Memory B cell (primary cell): ENCODE measurements around the gene SYMPK.
"Not testable (repeated sequence)": the region's sequence is repeated elsewhere in the genome, so short reads cannot be mapped to it uniquely, and the experiment has no call there.

Source experiments
- ATAC-seq: fragments of 150-1000 bp; cut with Tn5 transposase; 2 replicates; pipeline ENCODE4 v1.10.0; 2021; ENCODE audit warnings: low read depth, mild to moderate bottlenecking, moderate library complexity
- DNase-seq, 2 donors: peaks; one replicate each; pipeline ENCODE4 v3.0.0; 2022; ENCODE audit warnings: low spot score in 2 of 2
- H3K27ac Mint-ChIP-seq: one replicate; pipeline ENCODE4 v1.8.0; 2022; ENCODE audit warnings: mild to moderate bottlenecking, moderate library complexity, mixed read lengths
- H3K27me3 Mint-ChIP-seq: one replicate; pipeline ENCODE4 v1.8.0; 2022; ENCODE audit warnings: mixed read lengths
- H3K36me3 Mint-ChIP-seq: one replicate; pipeline ENCODE4 v1.8.0; 2022; ENCODE audit warnings: mild to moderate bottlenecking, mixed read lengths
- H3K4me1 Mint-ChIP-seq: one replicate; pipeline ENCODE4 v1.8.0; 2022; ENCODE audit warnings: mixed read lengths
- H3K4me3 Mint-ChIP-seq: one replicate; pipeline ENCODE4 v1.8.0; 2022; ENCODE audit warnings: mild to moderate bottlenecking, moderate library complexity, mixed read lengths
- H3K9me3 Mint-ChIP-seq: one replicate; pipeline ENCODE4 v1.8.0; 2022; ENCODE audit warnings: mixed read lengths

SYMPK gene

GRCh38 chr19:45881909-45882528 lies 19.1 kb upstream of the SYMPK start:
- Mint-ChIP-seq H3K27ac (no peak overlapping the region), H3K9me3 (no peaks in the 10 kb centered on the region), H3K4me3 (peak overlapping the region; percentile 19), H3K4me1 (peaks cover 14% of the 10 kb centered on the region), H3K36me3 (peaks cover 10% of the 10 kb centered on the region), H3K27me3 (peaks cover 24% of the 10 kb centered on the region)
- DNase-seq: no peak
- no peak for ATAC-seq

DNA sequence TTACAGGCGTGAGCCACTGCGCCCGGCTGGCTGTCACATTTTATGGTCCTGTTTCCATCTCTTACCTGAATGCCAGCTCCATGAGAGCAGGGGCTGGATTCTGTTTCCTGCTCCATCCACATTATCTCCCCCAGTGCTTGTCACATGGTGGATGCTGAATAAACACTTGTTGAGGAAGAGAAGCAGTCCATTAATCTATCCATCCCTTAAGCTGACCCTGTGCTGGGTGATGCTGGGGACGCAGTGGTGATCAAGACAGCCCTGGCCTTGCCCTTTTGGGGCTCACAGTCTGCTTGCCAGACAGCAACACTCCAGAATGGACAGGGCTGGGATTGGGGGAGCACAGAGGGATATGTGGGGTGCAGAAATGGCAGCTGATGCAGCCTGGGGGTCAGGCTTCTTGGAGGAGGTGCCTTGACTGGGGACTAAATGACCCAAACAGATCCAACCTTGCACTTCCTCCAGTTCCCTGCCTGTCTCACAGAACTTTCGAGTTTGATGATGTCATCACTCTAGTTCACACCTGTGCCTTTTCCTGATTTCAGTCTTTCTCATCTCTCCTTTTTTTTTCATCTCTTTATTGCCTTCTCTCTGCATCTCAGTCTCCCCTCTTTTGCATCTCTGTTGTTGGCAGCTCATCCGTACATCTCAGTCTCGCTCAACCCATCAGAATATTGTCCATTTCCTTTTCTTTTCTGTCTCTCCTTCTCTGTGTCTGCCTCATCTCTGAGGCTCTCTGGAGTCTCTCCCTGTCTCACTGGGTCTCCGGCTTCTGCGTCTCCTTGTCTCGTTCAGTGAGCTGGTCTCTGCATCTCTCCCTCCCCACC lies 18.3 kb upstream of the SYMPK start:
- ATAC-seq (no peak), DNase-seq (no peak)
- peaks cover 25% of the 10 kb centered on the region for H3K27me3 Mint-ChIP-seq
- H3K4me3 Mint-ChIP-seq: no peak overlapping the region
- H3K9me3 Mint-ChIP-seq: no peaks in the 10 kb centered on the region
- no peak overlapping the region for H3K27ac Mint-ChIP-seq
- peaks cover 16% of the 10 kb centered on the region for H3K4me1 Mint-ChIP-seq
- peaks cover 10% of the 10 kb centered on the region for H3K36me3 Mint-ChIP-seq

DNA sequence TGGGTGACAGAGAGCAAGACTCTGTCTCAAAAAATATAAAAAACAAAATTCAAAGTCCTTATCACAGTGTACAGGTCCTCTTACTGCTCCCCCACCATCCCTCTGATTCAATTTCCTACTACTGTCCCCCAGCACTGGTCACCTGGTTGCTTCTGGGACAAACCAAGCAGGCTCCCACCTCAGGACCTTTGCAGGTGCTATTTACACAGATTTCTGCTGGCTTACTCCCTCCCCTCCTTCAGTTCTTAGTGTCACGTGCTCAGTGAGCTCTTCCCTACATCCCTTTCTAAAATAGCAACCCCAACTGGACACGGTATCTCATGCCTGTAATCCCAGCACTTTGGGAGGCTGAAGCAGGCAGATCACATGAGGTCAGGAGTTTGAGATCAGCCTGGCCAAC lies 17.0 kb upstream of the SYMPK start:
- no peaks in the 10 kb centered on the region for H3K9me3 Mint-ChIP-seq
- no peak overlapping the region for H3K4me3 Mint-ChIP-seq
- H3K27me3 Mint-ChIP-seq: peaks cover 34% of the 10 kb centered on the region
- DNase-seq (no peak), ATAC-seq (no peak)
- peaks cover 10% of the 10 kb centered on the region for H3K36me3 Mint-ChIP-seq
- H3K4me1 Mint-ChIP-seq: peaks cover 15% of the 10 kb centered on the region
- H3K27ac Mint-ChIP-seq: no peak overlapping the region

DNA sequence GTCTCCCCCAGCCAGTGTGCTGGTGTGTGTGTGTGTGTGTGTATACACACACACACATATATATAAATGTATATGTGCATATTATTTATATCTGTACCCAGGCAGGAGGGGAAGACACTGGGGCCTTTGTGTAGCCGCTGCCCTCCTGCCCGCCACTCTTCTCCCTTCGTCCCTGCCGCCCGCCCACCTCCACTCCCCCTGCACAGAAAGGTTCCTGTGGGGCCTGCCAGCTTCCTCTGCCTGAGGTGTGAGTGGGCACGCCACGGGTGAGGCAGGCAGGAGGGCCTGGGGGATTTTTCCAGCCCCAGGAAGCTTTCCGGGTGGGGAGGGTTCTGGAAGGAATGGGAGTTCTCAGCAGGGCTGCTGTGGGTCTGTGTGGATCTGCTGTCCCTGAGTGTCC lies 16.1 kb upstream of the SYMPK start:
- H3K36me3 Mint-ChIP-seq: peaks cover 10% of the 10 kb centered on the region
- peaks cover 15% of the 10 kb centered on the region for H3K4me1 Mint-ChIP-seq
- no peak overlapping the region for H3K27ac Mint-ChIP-seq
- no peaks in the 10 kb centered on the region for H3K9me3 Mint-ChIP-seq
- H3K4me3 Mint-ChIP-seq: no peak overlapping the region
- ATAC-seq (no peak), DNase-seq (no peak)
- H3K27me3 Mint-ChIP-seq: peaks cover 38% of the 10 kb centered on the region

DNA sequence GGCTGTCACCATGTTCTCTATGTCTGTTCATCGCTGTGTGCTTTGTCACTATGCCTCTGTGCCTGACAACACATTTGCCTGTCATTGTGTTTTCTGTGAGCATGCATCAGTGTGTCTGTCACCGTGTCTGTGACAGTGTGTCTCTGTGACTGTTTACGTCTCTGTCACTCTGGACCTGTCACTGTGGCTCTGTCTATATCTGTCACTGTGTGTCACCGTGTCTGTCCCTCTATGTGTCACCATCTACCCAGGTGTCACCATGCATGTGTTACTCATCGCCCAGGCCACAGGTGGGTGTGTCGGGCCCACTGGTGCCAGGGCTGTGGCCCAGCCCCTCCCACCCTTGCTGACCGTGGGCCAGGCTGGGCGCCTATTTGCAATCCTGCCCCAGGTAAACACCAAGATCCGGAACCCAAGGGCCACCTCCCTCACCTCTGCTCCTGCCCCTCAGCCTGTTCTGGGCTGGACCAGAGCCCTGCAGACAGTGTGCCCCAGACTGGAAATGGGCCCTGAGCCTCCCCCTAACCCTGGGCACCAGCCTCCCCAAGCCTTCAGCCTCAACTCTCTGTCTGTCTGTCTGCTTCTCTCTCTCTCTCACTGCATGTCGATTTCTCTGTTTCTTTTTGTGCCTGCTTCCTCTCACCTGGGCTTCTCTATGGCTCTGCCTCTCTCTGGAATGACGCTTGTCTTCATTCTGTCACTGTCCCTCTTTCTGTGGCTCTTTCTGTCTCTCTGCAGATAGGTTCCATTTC lies 15.3 kb upstream of the SYMPK start:
- H3K4me3 Mint-ChIP-seq: no peak overlapping the region
- DNase-seq (no peak), ATAC-seq (no peak)
- peaks cover 12% of the 10 kb centered on the region for H3K4me1 Mint-ChIP-seq
- peaks cover 40% of the 10 kb centered on the region for H3K27me3 Mint-ChIP-seq
- no peaks in the 10 kb centered on the region for H3K9me3 Mint-ChIP-seq
- H3K36me3 Mint-ChIP-seq: peaks cover 7% of the 10 kb centered on the region
- H3K27ac Mint-ChIP-seq: no peak overlapping the region

- H3K9me3 Mint-ChIP-seq: no peaks in the 10 kb centered on the region
- ATAC-seq (peak; percentile 34), DNase-seq (no peak)
- peaks cover 40% of the 10 kb centered on the region for H3K27me3 Mint-ChIP-seq
- peaks cover 4% of the 10 kb centered on the region for H3K36me3 Mint-ChIP-seq
- no peak overlapping the region for H3K27ac Mint-ChIP-seq
- no peak overlapping the region for H3K4me3 Mint-ChIP-seq
- H3K4me1 Mint-ChIP-seq: peaks cover 10% of the 10 kb centered on the region
Observed at GRCh38 chr19:45876411-45877197, 13.7 kb upstream of the SYMPK start.

DNA sequence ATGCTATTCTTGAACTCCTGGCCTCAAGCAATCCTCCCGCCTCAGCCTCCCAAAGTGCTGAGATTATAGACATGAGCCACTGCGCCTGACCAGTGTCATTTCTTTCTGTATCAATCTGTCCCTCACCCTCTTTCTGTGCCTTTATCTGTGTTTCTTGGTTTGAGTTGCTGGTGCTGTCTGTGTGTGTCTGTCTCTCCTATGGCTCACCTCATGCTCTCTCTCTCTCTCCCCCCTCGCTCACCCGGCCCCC lies 13.1 kb upstream of the SYMPK start:
- peaks cover 37% of the 10 kb centered on the region for H3K27me3 Mint-ChIP-seq
- H3K9me3 Mint-ChIP-seq: no peaks in the 10 kb centered on the region

DNA sequence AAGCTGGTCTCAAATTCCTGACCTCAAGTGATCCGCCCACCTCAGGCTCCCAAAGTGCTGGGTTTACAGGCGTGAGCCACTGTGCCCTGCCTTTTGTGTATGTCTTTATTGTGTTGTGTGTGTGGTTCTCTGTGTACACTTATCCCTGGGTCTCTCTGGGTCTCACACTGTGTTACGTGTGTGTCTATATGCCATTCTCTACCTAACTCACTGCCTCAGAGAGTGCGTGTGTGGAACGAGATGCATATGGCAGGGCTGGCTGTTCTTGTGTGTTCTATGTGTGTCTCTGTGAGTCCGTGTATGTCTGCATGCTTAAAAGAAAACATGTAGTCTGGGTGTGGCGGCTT lies 11.6 kb upstream of the SYMPK start:
- Mint-ChIP-seq H3K36me3 (peaks cover 2% of the 10 kb centered on the region), H3K4me3 (no peak overlapping the region), H3K27ac (no peak overlapping the region), H3K9me3 (no peaks in the 10 kb centered on the region), H3K27me3 (peaks cover 33% of the 10 kb centered on the region), H3K4me1 (peaks cover 10% of the 10 kb centered on the region)
- DNase-seq: no peak
- ATAC-seq: no peak

More for the DNA sequence above, 13.1 kb upstream of the SYMPK start:
- Mint-ChIP-seq H3K36me3 (peaks cover 2% of the 10 kb centered on the region), H3K27ac (no peak overlapping the region), H3K4me3 (no peak overlapping the region), H3K4me1 (peaks cover 10% of the 10 kb centered on the region)
- ATAC-seq (peak; percentile 76), DNase-seq (no peak)

DNA sequence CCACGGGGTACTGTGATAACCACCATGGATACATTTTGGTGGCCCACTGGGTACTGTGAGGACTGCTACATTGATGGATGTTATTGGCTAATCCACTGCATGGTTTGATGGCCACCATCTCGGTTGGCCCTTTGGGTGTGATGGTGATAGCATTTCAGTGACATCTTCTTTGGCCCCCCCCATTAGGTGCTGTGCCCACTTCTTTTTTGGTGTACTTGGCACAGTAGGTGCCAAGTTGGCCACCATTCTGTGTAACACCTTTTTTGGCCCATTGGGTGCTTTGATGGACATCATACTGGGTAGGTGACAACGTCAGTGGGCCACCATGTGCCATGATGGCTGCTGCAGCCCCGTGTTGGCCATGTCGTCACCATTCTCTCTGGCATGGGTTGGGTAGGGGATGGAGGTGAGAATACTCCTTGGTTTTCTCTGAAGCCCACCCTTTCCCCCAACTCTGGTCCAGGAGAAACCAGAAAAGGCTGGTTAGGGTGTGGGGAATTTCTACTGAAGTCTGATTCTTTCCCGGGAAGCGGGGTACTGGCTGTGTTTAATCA lies 10.3 kb upstream of the SYMPK start:
- ATAC-seq (no peak), DNase-seq (no peak)
- Mint-ChIP-seq H3K9me3 (no peaks in the 10 kb centered on the region), H3K36me3 (no peaks in the 10 kb centered on the region), H3K4me1 (peaks cover 4% of the 10 kb centered on the region), H3K4me3 (no peak overlapping the region), H3K27ac (no peak overlapping the region), H3K27me3 (peaks cover 26% of the 10 kb centered on the region)

DNA sequence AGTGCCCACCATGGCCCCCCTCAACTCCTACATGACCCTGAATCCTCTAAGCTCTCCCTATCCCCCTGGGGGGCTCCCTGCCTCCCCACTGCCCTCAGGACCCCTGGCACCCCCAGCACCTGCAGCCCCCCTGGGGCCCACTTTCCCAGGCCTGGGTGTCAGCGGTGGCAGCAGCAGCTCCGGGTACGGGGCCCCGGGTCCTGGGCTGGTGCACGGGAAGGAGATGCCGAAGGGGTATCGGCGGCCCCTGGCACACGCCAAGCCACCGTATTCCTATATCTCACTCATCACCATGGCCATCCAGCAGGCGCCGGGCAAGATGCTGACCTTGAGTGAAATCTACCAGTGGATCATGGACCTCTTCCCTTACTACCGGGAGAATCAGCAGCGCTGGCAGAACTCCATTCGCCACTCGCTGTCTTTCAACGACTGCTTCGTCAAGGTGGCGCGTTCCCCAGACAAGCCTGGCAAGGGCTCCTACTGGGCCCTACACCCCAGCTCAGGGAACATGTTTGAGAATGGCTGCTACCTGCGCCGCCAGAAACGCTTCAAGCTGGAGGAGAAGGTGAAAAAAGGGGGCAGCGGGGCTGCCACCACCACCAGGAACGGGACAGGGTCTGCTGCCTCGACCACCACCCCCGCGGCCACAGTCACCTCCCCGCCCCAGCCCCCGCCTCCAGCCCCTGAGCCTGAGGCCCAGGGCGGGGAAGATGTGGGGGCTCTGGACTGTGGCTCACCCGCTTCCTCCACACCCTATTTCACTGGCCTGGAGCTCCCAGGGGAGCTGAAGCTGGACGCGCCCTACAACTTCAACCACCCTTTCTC lies 9.4 kb upstream of the SYMPK start:
- Mint-ChIP-seq H3K4me3 (no peak overlapping the region), H3K4me1 (peaks cover 4% of the 10 kb centered on the region), H3K27ac (no peak overlapping the region), H3K9me3 (no peaks in the 10 kb centered on the region), H3K27me3 (peaks cover 21% of the 10 kb centered on the region), H3K36me3 (no peaks in the 10 kb centered on the region)
- ATAC-seq (no peak), DNase-seq (no peak)

DNA sequence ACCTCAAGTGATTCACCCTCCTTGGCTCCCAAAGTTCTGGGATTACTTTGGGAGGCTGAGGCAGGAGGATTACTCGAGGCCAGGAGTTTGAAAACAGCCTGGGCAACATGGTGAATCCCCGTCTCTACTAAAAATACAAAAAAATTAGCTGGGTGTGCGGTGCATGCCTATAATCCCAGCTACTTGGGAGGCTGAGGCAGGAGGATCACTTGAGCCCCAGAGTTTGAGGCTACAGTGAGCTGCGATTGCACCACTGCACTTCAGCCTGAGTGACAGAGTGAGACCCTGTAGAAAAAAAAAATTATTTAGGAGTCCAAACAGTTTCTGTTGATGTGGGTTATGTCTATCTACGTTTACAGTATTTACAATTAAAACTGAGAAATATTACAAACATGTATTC lies 7.9 kb upstream of the SYMPK start:
- ATAC-seq (no peak), DNase-seq (no peak)
- Mint-ChIP-seq H3K27ac (no peak overlapping the region), H3K9me3 (no peaks in the 10 kb centered on the region), H3K27me3 (peaks cover 15% of the 10 kb centered on the region), H3K4me3 (no peak overlapping the region), H3K4me1 (no peaks in the 10 kb centered on the region), H3K36me3 (no peaks in the 10 kb centered on the region)

- not testable (repeated sequence) for H3K36me3 Mint-ChIP-seq, H3K27ac Mint-ChIP-seq, DNase-seq, H3K4me3 Mint-ChIP-seq, H3K9me3 Mint-ChIP-seq, ATAC-seq
- H3K4me1 Mint-ChIP-seq: peaks cover 13% of the 10 kb centered on the region
- peaks cover 18% of the 10 kb centered on the region for H3K27me3 Mint-ChIP-seq
Observed at GRCh38 chr19:45867241-45867640, 4.3 kb upstream of the SYMPK start.
